H1 (cell line): ENCODE measurements around the gene RCHY1. TPM values are rescaled to one million over a fixed set of nuclear protein-coding genes. Genes with fewer than 3 reads are reported as not detected.

Experiments
- CTCF ChIA-PET: fragments of 300-600 bp; sonication (Branson Sonifier 250); formaldehyde crosslinking; loops from one replicate; lab custom pipeline; 2021; ENCODE audit not compliant: partially characterized antibody; lab: Charles Lee
- POLR2A ChIA-PET: fragments of 300-600 bp; sonication (Branson Sonifier 250); formaldehyde crosslinking; loops from one replicate; lab custom pipeline; 2021; ENCODE audit warnings: inconsistent platforms; ENCODE audit not compliant: partially characterized antibody; lab: Charles Lee
- DNase-seq, 2 experiments: peaks; one replicate each; pipeline versions ENCODE4 v3.0.0 to v3.0.0-alpha.2; 2010 to 2022; ENCODE audit warnings: low spot score in 2 of 2, low read depth in 1 of 2, mixed read lengths in 1 of 2
- FAIRE-seq: peaks from 2 replicates; lab custom pipeline; 2011; peaks lifted over from hg19 to GRCh38; lab: Jason Lieb, UNC
- H2AFZ ChIP-seq: 2 replicates; pipeline ENCODE4 v1.8.1; 2012; ENCODE audit warnings: low read length, inconsistent platforms
- H2AK5ac ChIP-seq: 2 replicates; pipeline ENCODE4 v1.6.1; 2013; ENCODE audit warnings: low read depth, low read length
- H2BK120ac ChIP-seq: replicated peaks from 2 replicates; pipeline ENCODE3; 2013; ENCODE audit warnings: low read depth, low read length, inconsistent platforms
- H2BK12ac ChIP-seq: 2 replicates; pipeline ENCODE4 v1.6.1; 2013; ENCODE audit warnings: low read depth, low read length
- H2BK15ac ChIP-seq: 2 replicates; pipeline ENCODE4 v1.6.1; 2013; ENCODE audit warnings: low read length
- H2BK20ac ChIP-seq: 2 replicates; pipeline ENCODE4 v1.6.1; 2013; ENCODE audit warnings: low read length
- H2BK5ac ChIP-seq: 2 replicates; pipeline ENCODE4 v1.6.1; 2013; ENCODE audit warnings: low read depth, low read length
- H3K14ac ChIP-seq: 2 replicates; pipeline ENCODE4 v1.6.1; 2013; ENCODE audit warnings: inconsistent platforms; ENCODE audit not compliant: insufficient read length
- H3K18ac ChIP-seq: 2 replicates; pipeline ENCODE4 v1.6.1; 2013; ENCODE audit warnings: low read length; ENCODE audit errors: extremely low read depth
- H3K23ac ChIP-seq: 2 replicates; pipeline ENCODE4 v1.6.1; 2013; ENCODE audit warnings: inconsistent platforms; ENCODE audit not compliant: insufficient read length
- H3K23me2 ChIP-seq: 2 replicates; pipeline ENCODE4 v1.6.1; 2013; ENCODE audit warnings: low read depth, low read length
- H3K27ac ChIP-seq: 2 replicates; pipeline ENCODE4 v1.6.1; 2011; ENCODE audit warnings: low read depth, low read length, inconsistent platforms
- H3K27me3 ChIP-seq, 4 experiments: replicated peaks in 1 of 4; 1 replicate in 1 of 4; 2 replicates in 3 of 4; pipeline versions ENCODE4 v1.6.1 to v1.8.1; 2011 to 2013; ENCODE audit warnings: low read length in 3 of 4, mild to moderate bottlenecking in 3 of 4, inconsistent platforms in 2 of 4, mixed read lengths in 2 of 4, moderate library complexity in 1 of 4; ENCODE audit not compliant: control insufficient read depth in 3 of 4, insufficient read depth in 3 of 4; ENCODE audit errors: extremely low read depth in 1 of 4
- H3K36me3 ChIP-seq, 4 experiments: 2 replicates each; pipeline versions ENCODE4 v1.6.1 to v1.8.1; 2011 to 2013; ENCODE audit warnings: mild to moderate bottlenecking in 4 of 4, low read length in 3 of 4, moderate library complexity in 2 of 4, control low read depth in 1 of 4, inconsistent platforms in 1 of 4; ENCODE audit not compliant: insufficient read depth in 4 of 4, control insufficient read depth in 2 of 4
- H3K4ac ChIP-seq: replicated peaks from 2 replicates; pipeline ENCODE3; 2013; ENCODE audit warnings: low read length, low read depth, mixed read lengths, inconsistent platforms; ENCODE audit not compliant: insufficient read length
- H3K4me1 ChIP-seq, 4 experiments: replicated peaks in 1 of 4; 1 replicate in 1 of 4; 2 replicates in 3 of 4; pipeline versions ENCODE4 v1.6.1 to v1.8.1; 2011 to 2013; ENCODE audit warnings: low read length in 3 of 4, inconsistent platforms in 2 of 4, mixed read lengths in 1 of 4; ENCODE audit not compliant: insufficient read depth in 4 of 4, control insufficient read depth in 3 of 4
- H3K4me2 ChIP-seq, 2 experiments: 2 replicates each; pipeline versions ENCODE4 v1.6.1 to v1.8.1; 2011 to 2013; ENCODE audit warnings: low read depth in 2 of 2, low read length in 2 of 2, control low read depth in 1 of 2, inconsistent platforms in 1 of 2, mild to moderate bottlenecking in 1 of 2; ENCODE audit not compliant: insufficient read depth in 1 of 2
- H3K4me3 ChIP-seq, 4 experiments: fragments of 200-600, 300-600 bp in 1 of 4; sonication (generic), shearing (Covaris generic), sonication (Bioruptor Twin) in 1 of 4; 2 replicates each; pipeline versions ENCODE4 v1.5.1 to v1.8.1; 2011 to 2016; ENCODE audit warnings: low read length in 4 of 4, low read depth in 3 of 4, control low read depth in 2 of 4, inconsistent platforms in 2 of 4, mild to moderate bottlenecking in 2 of 4, mixed read lengths in 1 of 4, moderate library complexity in 1 of 4; ENCODE audit not compliant: insufficient read depth in 2 of 4; ENCODE audit errors: extremely low read depth in 1 of 4
- H3K56ac ChIP-seq: replicated peaks from 2 replicates; pipeline ENCODE3; 2013; ENCODE audit warnings: low read depth, mild to moderate bottlenecking, mixed read lengths, low read length, inconsistent platforms; ENCODE audit not compliant: insufficient read length
- H3K79me1 ChIP-seq: 2 replicates; pipeline ENCODE4 v1.6.1; 2013; ENCODE audit warnings: low read depth, low read length, control low read depth
- H3K79me2 ChIP-seq, 2 experiments: 2 replicates each; pipeline versions ENCODE4 v1.6.1 to v1.8.1; 2012 to 2013; ENCODE audit warnings: low read length in 2 of 2, mild to moderate bottlenecking in 2 of 2, inconsistent platforms in 1 of 2; ENCODE audit not compliant: insufficient read depth in 2 of 2, control insufficient read depth in 1 of 2
- H3K9ac ChIP-seq, 4 experiments: replicated peaks in 1 of 4; 1 replicate in 1 of 4; 2 replicates in 3 of 4; pipeline versions ENCODE4 v1.6.1 to v1.8.1; 2011 to 2013; ENCODE audit warnings: low read depth in 3 of 4, low read length in 3 of 4, control low read depth in 2 of 4, mild to moderate bottlenecking in 2 of 4, moderate library complexity in 2 of 4, inconsistent platforms in 1 of 4; ENCODE audit errors: extremely low read depth in 1 of 4
- H3K9me3 ChIP-seq, 2 experiments: 2 replicates each; pipeline versions ENCODE4 v1.6.1 to v1.8.1; 2012 to 2013; ENCODE audit warnings: mild to moderate bottlenecking in 2 of 2, moderate library complexity in 2 of 2, control low read depth in 1 of 2, inconsistent platforms in 1 of 2, low read depth in 1 of 2, low read length in 1 of 2, mixed read lengths in 1 of 2; ENCODE audit not compliant: insufficient read depth in 2 of 2
- H4K20me1 ChIP-seq, 2 experiments: replicated peaks in 1 of 2; 2 replicates each; pipeline versions ENCODE3 to v1.8.1; 2011 to 2013; ENCODE audit warnings: inconsistent platforms in 2 of 2, low read length in 2 of 2, mild to moderate bottlenecking in 1 of 2; ENCODE audit not compliant: insufficient read depth in 2 of 2, control insufficient read depth in 1 of 2
- H4K5ac ChIP-seq: 2 replicates; pipeline ENCODE4 v1.6.1; 2013; ENCODE audit warnings: low read length, low read depth, mixed read lengths, inconsistent platforms; ENCODE audit not compliant: insufficient read length
- H4K8ac ChIP-seq: 2 replicates; pipeline ENCODE4 v1.8.0; 2013; ENCODE audit warnings: mild to moderate bottlenecking, moderate library complexity, low read length, inconsistent platforms; ENCODE audit not compliant: insufficient read depth; ENCODE audit errors: extremely low read depth
- H4K91ac ChIP-seq: replicated peaks from 2 replicates; pipeline ENCODE3; 2013; ENCODE audit warnings: low read length, mixed read lengths, inconsistent platforms; ENCODE audit not compliant: insufficient read length
- BACH1 ChIP-seq: IDR thresholded peaks from 2 replicates; pipeline ENCODE4 v1.6.1; 2012; ENCODE audit warnings: low read length, improper control_type of control experiment
- TAF1 ChIP-seq: IDR thresholded peaks from 2 replicates; pipeline ENCODE4 v1.6.1; 2011; ENCODE audit warnings: mild to moderate bottlenecking, low read depth, low read length
- USF2 ChIP-seq: IDR thresholded peaks from 2 replicates; pipeline ENCODE4 v1.6.1; 2011; ENCODE audit warnings: low read length, improper control_type of control experiment
- WGBS, 2 experiments: shearing (Covaris generic) in 1 of 2; methylation state at CpG; one replicate each; pipeline versions ENCODE4 v1.1.6 to v1.1.7; 2013 to 2015; ENCODE audit warnings: low lambda C conversion rate in 2 of 2, mixed read lengths in 2 of 2, inconsistent platforms in 1 of 2, low coverage in 1 of 2, missing lambda C conversion rate in 1 of 2; ENCODE audit not compliant: insufficient replicate concordance in 2 of 2, insufficient coverage in 1 of 2, insufficient read length in 1 of 2; ENCODE audit errors: extremely low coverage in 1 of 2, missing lambda C conversion rate in 1 of 2; 5-methylcytosine and 5-hydroxymethylcytosine counted together
- polyA plus RNA-seq, 7 experiments: library from polyadenylated mRNA; depleted of rRNA in 3 of 7; stranded (reverse) in 5 of 7; unstranded in 2 of 7; fragments of >200 nt in 5 of 7; fragments of 200-250 nt in 2 of 7; gene quantifications; 1 replicate in 5 of 7; 2 replicates in 1 of 7; 4 replicates in 1 of 7; pipeline versions ENCODE4 v1.2.1 to v1.2.3, GENCODE V29; 2011 to 2013; ENCODE audit warnings: missing spikeins in 2 of 7, mixed read lengths in 2 of 7
- total RNA-seq: library from RNA; stranded (reverse); fragmentation: NEBNext Ultra II Directional; extraction: Animal tissue kit (Norgen Biotek cat#: 25700); gene quantifications from 2 replicates; pipeline ENCODE4 v1.2.1, GENCODE V29; 2021

RCHY1 gene
- total and polyA plus RNA-seq, 2 of the 8 experiments (the other 6 are each of a cell fraction or from before 2014, with no cell fraction given) = 30.3 to 44.0 TPM

DNA sequence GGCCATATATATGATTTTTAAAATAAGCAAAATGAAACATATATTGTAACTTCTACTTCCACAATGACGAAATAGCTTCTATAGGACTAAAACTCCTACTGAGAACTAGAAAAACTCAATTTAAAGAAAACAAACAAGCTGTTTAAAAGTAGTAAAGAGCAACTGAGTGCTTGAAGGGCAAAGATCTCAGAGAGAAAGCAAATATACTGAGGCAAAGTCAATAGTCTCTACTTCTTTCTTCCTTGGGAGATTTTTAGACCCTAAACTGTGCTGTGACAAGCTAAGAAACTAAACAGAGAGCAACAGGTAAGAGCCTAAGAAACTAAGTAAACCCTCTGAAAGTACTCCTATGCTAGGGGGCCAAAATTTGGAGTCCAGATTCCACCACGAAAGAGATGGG is 8.6 kb downstream of the RCHY1 start:
- Histone ChIP-seq H2BK120ac (no peak overlapping the region), H3K23me2 (no peaks in the 10 kb centered on the region), H2BK15ac (no peak overlapping the region), H3K56ac (no peak overlapping the region), H4K5ac (no peak overlapping the region), H3K36me3 (peaks cover 0 to 32% (median under 1%) of the 10 kb centered on the region in 4 experiments; a peak in 5 of 8 replicates), H2AK5ac (no peak overlapping the region), H2BK20ac (no peak overlapping the region), H3K27me3 (no peaks in the 10 kb centered on the region), H3K4me3 (no peak overlapping the region), H3K4me1 (no peaks in the 10 kb centered on the region), H3K79me1 (no peaks in the 10 kb centered on the region), H3K14ac (no peak overlapping the region), H3K23ac (no peak overlapping the region), H3K9ac (no peak overlapping the region), H2AFZ (no peak overlapping the region), H3K4me2 (no peak overlapping the region), H2BK5ac (no peak overlapping the region), H3K9me3 (no peaks in the 10 kb centered on the region), H4K8ac (no peak overlapping the region), H2BK12ac (no peak overlapping the region), H3K18ac (no peak overlapping the region), H3K79me2 (peaks cover 0 to 30% of the 10 kb centered on the region in 2 experiments; a peak in 3 of 4 replicates), H4K20me1 (no peaks in the 10 kb centered on the region), H4K91ac (no peak overlapping the region), H3K27ac (no peak overlapping the region), H3K4ac (no peak overlapping the region)
- ChIA-PET POLR2A (interaction anchor here (1.5 kb wide), 1 partner anchor 8 kb away, joined by 6 read pairs; the partner anchor contains the start of genes RCHY1 and THAP6), CTCF (interaction anchor here (0.6 to 0.9 kb wide), 2 partner anchors 75 to 480 kb away, joined by 3 read pairs; no protein-coding TSS in a partner anchor)
- no peak for FAIRE-seq
- WGBS, 2 experiments = 87% methylated on average over 2 of the region's 2 CpGs; no CpG with 5 or more reads in 1 of the 2 experiments
- DNase-seq = no peak
- TF ChIP-seq USF2 (no peak), TAF1 (no peak), BACH1 (no peak)
